Smooth muscle cell (in vitro differentiated cells): ENCODE measurements around the gene FGF16. TPM values are rescaled to one million over a fixed set of nuclear protein-coding genes. Genes with fewer than 3 reads are reported as not detected.

Experiments used
- DNase-seq: peaks from one replicate; lab custom pipeline; 2025; ENCODE audit not compliant: unreplicated experiment; lab: John Stamatoyannopoulos, UW
- H2AFZ ChIP-seq: fragments of 200-600 bp; sonication (generic); 2 replicates; pipeline ENCODE4 v1.6.0; 2016; ENCODE audit warnings: antibody characterized with exemption, low read depth, mild to moderate bottlenecking
- H3F3A ChIP-seq: fragments of 200-600 bp; sonication (generic); 2 replicates; pipeline ENCODE4 v1.6.0; 2017; ENCODE audit warnings: antibody characterized with exemption, low read depth
- H3K27ac ChIP-seq: fragments of 200-600 bp; sonication (generic); 2 replicates; pipeline ENCODE4 v1.5.1; 2016; ENCODE audit warnings: low read depth, mild to moderate bottlenecking
- H3K27me3 ChIP-seq: fragments of 200-600 bp; sonication (generic); 2 replicates; pipeline ENCODE4 v1.6.1; 2016; ENCODE audit warnings: low read depth, mild to moderate bottlenecking
- H3K36me3 ChIP-seq: fragments of 200-600 bp; sonication (generic); 2 replicates; pipeline ENCODE4 v1.5.1; 2016; ENCODE audit warnings: low read depth
- H3K4me1 ChIP-seq: fragments of 200-600 bp; sonication (generic); 2 replicates; pipeline ENCODE4 v1.5.1; 2016; ENCODE audit warnings: low read depth
- H3K4me2 ChIP-seq: fragments of 200-600 bp; sonication (generic); 2 replicates; pipeline ENCODE4 v1.6.0; 2016; ENCODE audit warnings: mild to moderate bottlenecking
- H3K4me3 ChIP-seq: fragments of 200-600 bp; sonication (generic); 2 replicates; pipeline ENCODE4 v1.5.1; 2016; ENCODE audit warnings: mild to moderate bottlenecking
- H3K79me2 ChIP-seq: fragments of 200-600 bp; sonication (generic); 2 replicates; pipeline ENCODE4 v1.6.0; 2016; ENCODE audit warnings: low read depth, mild to moderate bottlenecking
- H3K9ac ChIP-seq: fragments of 200-600 bp; sonication (generic); 2 replicates; pipeline ENCODE4 v1.6.0; 2016; ENCODE audit warnings: low read depth
- H3K9me3 ChIP-seq: fragments of 200-600 bp; sonication (generic); replicated peaks from 2 replicates; pipeline ENCODE4 v1.5.1; 2016; ENCODE audit warnings: low read depth
- H4K20me1 ChIP-seq: fragments of 200-600 bp; sonication (generic); 2 replicates; pipeline ENCODE4 v1.6.0; 2016; ENCODE audit warnings: low read depth
- WGBS: methylation state at CpG from one replicate; pipeline ENCODE4 v1.1.7; 2016; ENCODE audit warnings: low lambda C conversion rate; 5-methylcytosine and 5-hydroxymethylcytosine counted together
- polyA plus RNA-seq: library from polyadenylated mRNA; unstranded; fragments of >200 nt; fragmentation: Nextera tagmentation; extraction: Ambion mirVana; gene quantifications from 2 replicates; pipeline ENCODE4 v1.2.1, GENCODE V29; 2016
- total RNA-seq: library from RNA; depleted of rRNA; stranded (reverse); fragments of >200 nt; gene quantifications from 2 replicates; pipeline ENCODE4 v1.2.3, GENCODE V29; 2014
- TF ChIP-seq, protein P1 (sequence below): fragments of 200-600 bp; sonication (generic); IDR thresholded peaks from 2 replicates; pipeline ENCODE4 v1.5.1; 2017; ENCODE audit warnings: borderline replicate concordance, mild to moderate bottlenecking, antibody characterized with exemption; ENCODE audit not compliant: insufficient read depth, poor library complexity, severe bottlenecking

The FGF16 gene
- total and polyA plus RNA-seq, 2 experiments from 2014 or later: not detected

DNA sequence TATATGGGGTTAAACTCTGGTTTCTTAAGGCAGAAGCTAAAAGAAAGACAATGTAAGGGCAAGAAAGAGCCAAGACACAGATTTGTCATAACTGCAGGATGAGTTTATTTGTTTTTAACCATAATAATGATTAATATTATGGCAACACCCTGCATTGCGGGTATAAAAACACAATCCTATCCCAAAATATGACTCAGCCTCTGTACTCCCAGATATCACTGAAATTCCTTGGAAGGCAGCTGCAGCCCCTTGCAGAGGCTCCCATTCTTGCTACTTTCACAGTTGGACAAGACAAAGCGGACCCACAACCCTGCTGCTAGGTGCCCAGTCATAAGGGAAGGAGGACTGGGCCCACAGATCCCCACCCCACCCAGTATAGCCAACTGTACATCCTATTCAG lies 20.4 kb upstream of the FGF16 start:
- no peak overlapping the region for H3K4me3 ChIP-seq
- no peak overlapping the region for H2AFZ ChIP-seq
- no peaks in the 10 kb centered on the region for H3K9me3 ChIP-seq
- no peak overlapping the region for H3K4me2 ChIP-seq
- H3K36me3 ChIP-seq: no peaks in the 10 kb centered on the region
- no peaks in the 10 kb centered on the region for H3K79me2 ChIP-seq
- no peaks in the 10 kb centered on the region for H3F3A ChIP-seq
- H3K27me3 ChIP-seq: no peaks in the 10 kb centered on the region
- TF ChIP-seq, protein P1, sequence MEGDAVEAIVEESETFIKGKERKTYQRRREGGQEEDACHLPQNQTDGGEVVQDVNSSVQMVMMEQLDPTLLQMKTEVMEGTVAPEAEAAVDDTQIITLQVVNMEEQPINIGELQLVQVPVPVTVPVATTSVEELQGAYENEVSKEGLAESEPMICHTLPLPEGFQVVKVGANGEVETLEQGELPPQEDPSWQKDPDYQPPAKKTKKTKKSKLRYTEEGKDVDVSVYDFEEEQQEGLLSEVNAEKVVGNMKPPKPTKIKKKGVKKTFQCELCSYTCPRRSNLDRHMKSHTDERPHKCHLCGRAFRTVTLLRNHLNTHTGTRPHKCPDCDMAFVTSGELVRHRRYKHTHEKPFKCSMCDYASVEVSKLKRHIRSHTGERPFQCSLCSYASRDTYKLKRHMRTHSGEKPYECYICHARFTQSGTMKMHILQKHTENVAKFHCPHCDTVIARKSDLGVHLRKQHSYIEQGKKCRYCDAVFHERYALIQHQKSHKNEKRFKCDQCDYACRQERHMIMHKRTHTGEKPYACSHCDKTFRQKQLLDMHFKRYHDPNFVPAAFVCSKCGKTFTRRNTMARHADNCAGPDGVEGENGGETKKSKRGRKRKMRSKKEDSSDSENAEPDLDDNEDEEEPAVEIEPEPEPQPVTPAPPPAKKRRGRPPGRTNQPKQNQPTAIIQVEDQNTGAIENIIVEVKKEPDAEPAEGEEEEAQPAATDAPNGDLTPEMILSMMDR: no peak
- DNase-seq: no peak
- H3K9ac ChIP-seq: no peak overlapping the region
- 78% methylated on average over 2 of the region's 2 CpGs for WGBS
- H4K20me1 ChIP-seq: no peaks in the 10 kb centered on the region
- H3K4me1 ChIP-seq: no peaks in the 10 kb centered on the region
- H3K27ac ChIP-seq: no peak overlapping the region

DNA sequence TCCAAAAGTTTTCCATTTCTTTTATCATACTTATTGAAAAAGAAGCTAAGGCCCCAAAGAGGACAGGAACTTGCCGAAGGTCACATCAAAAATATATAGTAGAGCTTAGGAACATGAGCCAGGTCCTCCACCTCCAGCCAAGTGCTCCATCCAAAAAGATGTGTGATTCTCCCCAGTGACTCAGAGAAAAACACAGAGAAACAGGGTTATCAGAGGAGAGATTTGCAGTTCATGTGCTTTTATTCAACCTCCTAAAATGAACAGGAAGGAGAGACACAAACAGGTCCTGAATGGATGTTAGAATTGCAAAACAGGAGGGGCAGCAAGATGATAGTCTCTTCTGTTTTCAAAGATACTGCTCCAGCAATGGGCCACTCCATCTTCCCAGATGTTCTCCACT lies 19.6 kb upstream of the FGF16 start:
- H4K20me1 ChIP-seq: no peaks in the 10 kb centered on the region
- H3K79me2 ChIP-seq: no peaks in the 10 kb centered on the region
- H3K27me3 ChIP-seq: no peaks in the 10 kb centered on the region
- no peak overlapping the region for H3K4me3 ChIP-seq
- no peaks in the 10 kb centered on the region for H3F3A ChIP-seq
- DNase-seq: no peak
- no peak overlapping the region for H3K4me2 ChIP-seq
- no peak overlapping the region for H2AFZ ChIP-seq
- TF ChIP-seq, protein P1: no peak
- no peak overlapping the region for H3K27ac ChIP-seq
- no peaks in the 10 kb centered on the region for H3K4me1 ChIP-seq
- no peaks in the 10 kb centered on the region for H3K36me3 ChIP-seq
- H3K9ac ChIP-seq: no peak overlapping the region
- 88% methylated on average over 1 of the region's 1 CpG for WGBS
- no peaks in the 10 kb centered on the region for H3K9me3 ChIP-seq

DNA sequence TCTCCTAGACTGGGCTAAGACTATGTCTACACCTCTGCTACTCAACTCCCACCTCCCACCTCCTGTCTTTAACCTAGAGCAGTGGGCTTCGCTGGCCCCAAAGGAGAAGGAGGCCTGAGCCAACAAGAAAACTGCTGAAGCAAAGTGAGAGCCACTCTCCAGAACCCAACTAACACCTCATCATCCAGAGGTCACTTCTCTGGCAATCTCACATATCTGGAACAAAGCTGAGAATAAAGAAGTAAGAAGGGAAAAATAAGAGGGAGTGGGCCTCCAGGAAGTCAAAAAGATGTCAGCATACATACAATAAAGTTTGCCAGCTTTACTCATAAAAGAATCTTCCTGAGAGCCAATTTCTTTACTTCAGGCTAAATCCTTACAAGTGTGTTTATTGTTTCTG lies 18.6 kb upstream of the FGF16 start:
- no peaks in the 10 kb centered on the region for H3K36me3 ChIP-seq
- TF ChIP-seq, protein P1: no peak
- H4K20me1 ChIP-seq: no peaks in the 10 kb centered on the region
- H3K9me3 ChIP-seq: no peaks in the 10 kb centered on the region
- WGBS: 50% methylated on average over 1 of the region's 1 CpG
- H3K9ac ChIP-seq: no peak overlapping the region
- no peak for DNase-seq
- no peak overlapping the region for H3K27ac ChIP-seq
- H2AFZ ChIP-seq: no peak overlapping the region
- H3K4me1 ChIP-seq: no peaks in the 10 kb centered on the region
- H3K27me3 ChIP-seq: no peaks in the 10 kb centered on the region
- H3K79me2 ChIP-seq: no peaks in the 10 kb centered on the region
- no peak overlapping the region for H3K4me3 ChIP-seq
- H3F3A ChIP-seq: no peaks in the 10 kb centered on the region
- H3K4me2 ChIP-seq: no peak overlapping the region

DNA sequence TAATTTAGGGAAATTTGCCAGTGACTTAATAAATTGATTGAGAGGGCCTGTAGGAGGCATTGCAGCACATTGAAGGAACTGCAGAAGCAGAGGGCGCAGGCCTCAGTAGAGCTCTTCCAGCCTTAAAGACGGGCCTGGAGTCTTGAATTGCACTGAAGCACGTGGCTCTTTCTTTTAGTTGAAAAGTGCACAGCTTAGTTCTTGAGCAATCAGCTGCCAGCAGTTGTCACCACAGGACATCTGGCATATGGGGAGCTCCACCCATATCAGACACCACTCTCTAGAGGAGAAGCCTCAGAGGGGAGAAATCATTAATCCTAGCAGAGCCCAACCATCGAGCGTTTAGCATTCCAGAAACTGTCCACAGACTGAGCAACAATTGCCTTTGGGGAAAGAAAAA lies 16.0 kb upstream of the FGF16 start:
- Histone ChIP-seq H3F3A (no peaks in the 10 kb centered on the region), H3K79me2 (no peaks in the 10 kb centered on the region), H4K20me1 (no peaks in the 10 kb centered on the region), H3K4me3 (no peak overlapping the region), H3K9ac (no peak overlapping the region), H3K27ac (no peak overlapping the region), H3K27me3 (no peaks in the 10 kb centered on the region), H3K4me1 (no peaks in the 10 kb centered on the region), H3K9me3 (no peaks in the 10 kb centered on the region), H2AFZ (no peak overlapping the region), H3K4me2 (no peak overlapping the region), H3K36me3 (no peaks in the 10 kb centered on the region)
- no peak for DNase-seq
- WGBS: 51% methylated on average over 5 of the region's 5 CpGs
- TF ChIP-seq, protein P1: no peak
